Measurements from ENCODE around the gene SUSD1.
"Not testable (repeated sequence)": the region's sequence is repeated elsewhere in the genome, so short reads cannot be mapped to it uniquely, and the experiment has no call there.

The SUSD1 gene

GRCh38 chr9:112174965-112175795 lies at the start of gene SUSD1:
Gene SUSD1 (minus strand): TSS chr9:112175297. CDS start chr9:112175235, 62 bp downstream.
- peak; percentile 66 for DNase-seq (ENCODE audit: low spot score)

DNA sequence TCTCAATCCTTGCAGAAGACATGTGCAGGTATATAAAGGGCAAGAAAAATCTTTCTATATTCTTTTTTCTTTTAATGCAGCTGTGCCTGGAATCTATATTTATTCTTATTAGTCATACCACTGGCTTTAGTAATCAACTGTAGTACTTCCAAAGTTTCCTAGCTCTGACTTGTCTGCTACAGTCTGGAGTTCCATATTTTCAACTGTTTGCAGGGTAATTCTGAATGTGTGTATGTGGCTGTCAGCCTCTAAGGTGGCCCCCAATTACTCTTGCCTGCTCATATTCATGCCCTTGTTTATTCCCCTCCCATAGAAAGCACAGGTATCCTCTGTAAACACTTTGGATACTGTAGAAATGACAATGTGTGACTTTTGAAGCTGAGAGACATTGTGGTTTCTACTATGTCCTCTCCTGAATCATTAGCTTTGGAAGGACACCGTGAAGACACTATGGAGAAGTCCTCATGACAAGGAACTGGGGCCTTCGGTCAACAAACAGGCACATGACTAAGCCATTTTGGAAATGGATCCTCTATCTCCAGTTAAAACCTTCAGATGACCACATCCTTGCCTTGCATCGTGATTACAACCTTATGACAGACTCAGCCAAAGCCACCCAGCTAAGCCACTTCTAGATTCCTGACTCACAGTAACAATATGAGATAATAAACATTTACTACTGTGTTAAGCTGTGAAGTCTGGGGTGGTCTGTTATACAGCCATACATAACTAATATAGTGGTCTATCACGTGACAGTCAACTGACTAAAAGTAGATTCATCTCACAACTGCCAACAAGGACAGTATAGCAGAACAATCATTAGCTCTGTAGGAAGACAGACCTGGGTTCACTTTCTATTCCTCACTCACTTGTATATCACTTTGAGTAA lies 49.5 kb upstream of the SUSD1 start:
- no peak for DNase-seq (ENCODE audit: low spot score)

GRCh38 chr9:112218908-112219307 lies 43.8 kb upstream of the SUSD1 start:
- no peak for DNase-seq (ENCODE audit: low spot score)

DNA sequence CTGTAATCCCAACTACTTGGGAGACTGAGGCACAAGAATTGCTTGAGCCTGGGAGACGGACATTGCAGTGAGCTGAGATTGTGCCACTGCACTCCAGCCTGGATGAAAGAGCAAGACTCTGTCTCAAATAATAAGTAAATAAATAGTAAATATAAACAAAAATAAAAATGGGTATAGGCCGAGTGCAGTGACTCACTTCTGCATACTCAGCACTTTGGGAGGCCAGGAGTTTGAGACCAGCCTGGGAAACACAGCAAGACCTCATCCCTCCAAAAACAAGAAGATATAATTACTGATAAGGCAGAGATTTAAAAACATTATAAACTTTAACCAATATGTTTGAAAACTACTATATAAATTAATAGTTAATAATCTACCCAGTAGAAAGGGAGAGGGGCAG lies 37.8 kb upstream of the SUSD1 start:
- DNase-seq (ENCODE audit: low spot score): no peak

GRCh38 chr9:112207451-112207850 lies 32.4 kb upstream of the SUSD1 start:
- no peak for DNase-seq (ENCODE audit: low spot score)

GRCh38 chr9:112203536-112203935 lies 28.4 kb upstream of the SUSD1 start:
- DNase-seq (ENCODE audit: low spot score): no peak

DNA sequence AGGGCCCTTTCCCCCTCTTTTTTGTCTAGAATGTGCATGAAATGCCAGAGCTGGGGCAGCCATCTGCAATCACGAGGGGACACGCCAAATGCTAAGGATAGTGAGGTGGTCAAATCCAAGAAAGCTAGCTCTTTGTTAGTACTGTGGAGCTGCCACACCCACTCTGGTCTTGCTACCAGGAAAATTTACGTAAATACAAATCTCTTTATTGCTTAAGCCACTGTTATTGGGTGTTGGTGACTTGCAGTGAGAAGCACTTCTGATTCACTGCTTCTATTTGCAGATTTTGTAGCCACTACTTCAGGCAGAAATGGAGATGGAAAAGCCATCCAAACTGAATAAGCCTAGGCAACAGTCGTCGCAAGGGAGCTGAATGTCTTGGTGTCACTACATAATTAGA lies 25.6 kb upstream of the SUSD1 start:
- DNase-seq (ENCODE audit: low spot score): no peak

GRCh38 chr9:112198646-112199045 lies 23.5 kb upstream of the SUSD1 start:
- no peak for DNase-seq (ENCODE audit: low spot score)

DNA sequence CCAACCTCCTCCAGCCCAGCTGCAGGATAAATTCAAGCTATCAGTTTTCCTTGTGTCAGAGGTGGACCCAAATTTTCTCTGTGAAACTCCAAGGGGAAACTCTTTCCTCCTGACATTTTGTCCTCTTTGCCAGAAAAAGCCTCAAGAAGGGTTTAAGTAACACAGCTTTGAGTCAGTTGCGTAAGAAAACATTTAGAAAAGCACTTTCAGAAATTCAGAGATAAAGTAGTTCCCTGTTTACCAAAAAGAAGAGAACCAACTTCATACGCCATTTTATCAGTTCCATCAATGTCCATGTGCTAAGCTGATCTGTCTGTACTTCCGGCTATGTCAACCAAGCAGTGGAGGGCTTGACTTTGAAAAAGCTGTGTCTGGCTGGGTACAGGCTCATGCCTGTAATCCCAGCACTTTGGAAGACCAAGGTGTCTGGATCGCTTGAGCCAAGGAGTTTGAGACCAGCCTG lies 19.9 kb upstream of the SUSD1 start:
- DNase-seq (ENCODE audit: low spot score): no peak

DNA sequence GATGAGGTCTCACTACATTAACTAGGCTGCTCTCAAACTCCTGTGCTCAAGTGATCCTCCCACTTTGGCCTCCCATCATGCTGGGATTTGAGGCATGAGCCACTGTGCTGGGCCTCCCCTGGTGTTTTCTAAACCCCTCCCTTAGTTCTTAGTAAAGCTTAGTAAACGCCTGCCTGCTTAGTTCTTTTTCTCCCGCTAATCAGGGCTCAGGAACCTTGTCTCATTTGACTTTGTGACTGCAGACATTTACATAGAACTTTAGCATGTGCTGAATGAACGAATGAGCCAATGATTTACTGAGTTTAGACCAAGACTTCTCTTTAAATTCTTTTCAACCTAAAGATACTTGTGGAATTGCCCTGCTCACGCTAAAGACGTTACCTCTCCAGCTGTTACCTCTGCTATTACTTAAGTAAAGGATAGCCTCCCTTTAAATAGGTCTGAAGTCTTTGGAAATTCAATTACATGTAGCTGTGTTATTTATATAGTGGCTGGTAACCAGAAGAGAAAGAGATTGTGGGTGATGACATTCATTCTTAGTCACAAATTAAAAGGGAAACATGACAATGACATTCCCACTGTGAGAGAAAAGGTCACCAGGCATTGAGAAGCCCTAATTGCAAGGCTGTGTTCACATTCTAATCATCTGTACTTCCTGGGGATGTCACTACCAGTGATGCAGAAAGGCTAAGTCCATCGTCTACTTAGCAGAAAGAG lies 18.6 kb upstream of the SUSD1 start:
- no peak for DNase-seq (ENCODE audit: low spot score)

DNA sequence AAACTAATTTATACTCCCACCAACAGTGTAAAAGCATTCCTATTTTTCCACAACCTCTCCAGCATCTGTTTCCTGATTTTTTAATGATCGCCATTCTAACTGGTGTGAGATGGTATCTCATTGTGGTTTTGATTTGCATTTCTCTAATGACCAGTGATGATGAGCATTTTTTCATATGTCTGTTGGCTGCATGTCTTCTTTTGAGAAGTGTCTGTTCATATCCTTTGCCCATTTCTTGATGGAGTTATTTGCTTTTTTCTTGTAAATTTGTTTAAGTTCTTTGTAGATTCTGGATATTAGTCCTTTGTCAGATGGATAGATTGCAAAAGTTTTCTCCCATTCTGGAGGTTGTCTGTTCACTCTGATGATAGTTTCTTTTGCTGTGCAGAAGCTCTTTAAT lies 15.2 kb upstream of the SUSD1 start:
- not testable (repeated sequence) for DNase-seq (ENCODE audit: low spot score)

DNA sequence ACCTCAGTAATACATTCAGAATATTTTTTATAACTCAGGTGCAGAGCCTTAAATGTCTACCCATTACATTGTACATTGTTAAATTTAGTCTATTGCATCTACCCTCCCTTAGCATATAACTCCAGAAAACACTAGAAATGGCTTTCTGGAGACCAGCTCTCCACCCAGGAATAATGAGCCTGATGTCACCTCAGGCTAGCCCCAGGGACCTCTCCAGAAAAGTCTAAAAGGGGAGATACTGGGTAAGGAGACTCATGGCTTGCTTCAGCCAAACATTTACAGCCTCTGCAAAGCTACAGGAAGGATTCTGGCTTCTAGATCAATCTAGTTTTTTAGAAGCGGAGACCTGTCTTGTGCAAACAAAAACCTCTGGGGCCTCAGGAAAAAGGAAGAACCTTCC lies 13.8 kb upstream of the SUSD1 start:
- no peak for DNase-seq (ENCODE audit: low spot score)

DNA sequence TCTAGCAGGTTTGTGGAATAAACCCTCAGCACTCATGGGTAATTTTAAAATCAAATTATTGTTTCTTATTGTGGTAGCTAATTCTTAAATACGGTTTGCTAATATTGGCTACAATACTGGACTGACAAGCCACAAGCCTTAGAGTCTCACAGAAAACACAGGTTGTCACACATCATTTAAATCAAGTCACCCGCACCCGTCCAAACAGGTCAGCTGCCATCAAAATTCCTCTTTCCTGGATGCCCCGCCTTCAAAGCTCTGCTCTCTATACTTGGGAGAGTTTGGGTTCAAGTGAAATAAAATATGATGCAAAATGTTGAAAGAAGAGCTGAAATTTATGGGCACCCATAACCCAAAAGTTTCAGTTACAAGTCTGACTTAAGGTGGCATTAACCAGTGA lies 12.3 kb upstream of the SUSD1 start:
- no peak for DNase-seq (ENCODE audit: low spot score)

DNA sequence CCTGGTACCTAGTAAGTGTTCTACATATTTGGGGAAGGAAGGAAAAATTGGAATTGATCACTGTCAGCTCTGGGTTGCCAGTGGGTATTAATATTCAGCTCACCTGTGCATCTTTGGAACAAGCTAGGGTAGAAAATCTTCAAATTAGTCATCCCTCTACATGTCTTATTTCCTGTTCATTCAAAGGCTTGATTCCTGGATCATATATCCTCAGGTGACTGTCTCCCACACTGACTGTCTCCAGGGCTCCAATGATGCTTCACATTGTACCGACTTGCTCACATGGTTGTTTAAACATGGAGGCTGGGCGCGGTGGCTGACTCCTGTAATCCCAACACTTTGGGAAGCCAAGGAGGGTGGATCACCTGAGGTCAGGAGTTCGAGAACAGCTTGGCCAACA lies 11.6 kb upstream of the SUSD1 start:
- no peak for DNase-seq (ENCODE audit: low spot score)

- DNase-seq (ENCODE audit: low spot score): no peak
These were observed 9.8 kb upstream of the SUSD1 start for GRCh38 chr9:112184946-112185345.

DNA sequence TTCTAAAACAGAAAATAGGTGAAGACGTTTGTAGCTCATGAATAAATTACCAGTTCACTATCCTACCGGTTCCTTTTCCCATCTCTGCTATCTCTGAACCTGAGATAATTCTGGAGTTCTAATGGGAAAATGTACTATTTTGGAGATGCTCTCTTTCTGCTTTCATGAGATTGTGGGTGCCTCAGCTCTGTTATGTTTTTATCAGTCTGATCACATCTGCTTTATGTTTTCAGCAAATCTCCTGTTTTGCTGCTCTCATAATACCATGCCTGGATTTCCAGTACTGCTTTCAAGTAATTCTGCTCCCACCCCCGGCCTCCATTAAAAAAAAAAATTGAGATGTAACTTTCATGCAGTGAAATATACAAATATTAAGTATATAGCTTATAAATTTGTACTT lies 9.1 kb upstream of the SUSD1 start:
- DNase-seq (ENCODE audit: low spot score): no peak

DNA sequence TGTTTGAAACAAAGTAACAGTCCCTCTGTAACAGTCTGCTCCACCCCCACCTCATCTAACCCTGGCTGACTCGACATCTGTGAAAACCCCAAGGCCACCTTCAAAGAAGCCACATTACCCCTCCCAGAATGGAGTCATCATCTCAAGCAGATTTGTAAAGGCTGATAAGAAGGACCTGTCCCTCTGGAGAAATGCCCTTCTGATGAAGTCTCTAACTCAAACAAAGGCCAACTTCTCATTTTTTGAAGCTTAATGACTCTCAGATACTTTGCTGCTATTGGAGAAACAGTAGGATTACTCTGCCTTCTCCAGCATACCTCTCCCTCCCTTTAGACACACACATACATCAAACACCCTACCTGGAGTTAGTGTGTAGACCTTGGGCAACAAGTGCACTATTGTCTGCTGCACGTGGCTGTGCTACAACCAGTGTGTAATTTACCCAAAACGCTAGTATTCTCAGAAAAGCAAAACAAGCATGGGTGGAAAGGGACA lies 5.3 kb upstream of the SUSD1 start:
- DNase-seq (ENCODE audit: low spot score): no peak

- no peak for DNase-seq (ENCODE audit: low spot score)
These were observed 4.7 kb upstream of the SUSD1 start for GRCh38 chr9:112179816-112180215.

DNA sequence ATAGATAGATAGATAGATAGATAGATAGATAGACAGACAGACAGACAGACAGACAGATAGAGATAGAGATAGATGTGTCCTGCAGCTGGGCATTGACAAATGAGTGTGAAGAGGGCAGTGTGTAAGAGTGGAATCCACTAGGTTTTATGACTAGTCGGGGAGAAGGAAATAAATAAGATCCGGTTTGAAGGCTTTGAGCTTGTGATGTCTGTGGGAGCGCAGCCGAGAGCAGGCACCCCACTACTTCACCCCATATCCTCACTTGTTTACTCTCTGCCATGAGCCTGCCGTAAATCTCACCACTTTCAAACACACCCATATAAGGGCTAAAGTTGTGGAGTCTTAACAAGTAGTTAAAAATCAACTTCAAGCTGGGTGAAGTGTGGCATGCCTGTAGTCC lies 1.4 kb upstream of the SUSD1 start:
- no peak for DNase-seq (ENCODE audit: low spot score)

DNA sequence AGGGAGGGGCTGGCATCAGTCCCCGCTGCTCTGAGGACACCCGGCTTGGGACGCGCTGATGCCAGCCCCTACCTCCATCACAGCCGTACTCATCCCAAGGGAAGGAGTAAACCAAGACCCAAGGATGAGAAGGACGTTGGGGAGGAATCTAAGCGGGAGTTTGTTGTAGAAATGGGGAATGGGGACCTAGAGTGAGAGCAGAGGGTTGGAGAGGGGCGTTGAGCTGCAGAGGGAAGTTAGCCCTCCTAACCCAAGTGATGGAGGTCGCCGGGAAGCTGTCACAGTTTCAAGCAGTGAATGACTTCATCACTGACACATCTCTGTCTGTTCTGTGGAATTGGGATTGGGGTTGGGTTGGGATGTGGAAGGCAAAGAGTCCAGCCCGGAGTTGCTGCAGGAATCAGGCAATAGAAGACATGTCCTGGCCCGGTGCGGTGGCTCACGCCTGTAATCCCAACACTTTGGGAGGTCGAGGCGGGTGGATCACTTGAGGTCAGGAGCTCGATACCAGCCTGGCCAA lies 759 bp upstream of the SUSD1 start:
- DNase-seq (ENCODE audit: low spot score): no peak

GRCh38 chr9:112174222-112174964 lies 704 bp downstream of the SUSD1 start:
- DNase-seq (ENCODE audit: low spot score): peak; percentile 61

All from ecto neural progenitor cell (in vitro differentiated cells).